Stimulated activated CD4-positive, alpha-beta T cell treated with anti-CD3 and anti-CD28 coated beads, TNF-alpha, amount 100 ng/mL, for 4 hours (primary cell): Measurements from ENCODE around the gene AGAP3.

ENCODE experiments used
- DNase-seq, 3 experiments: peaks; one replicate each; pipeline ENCODE4 v3.0.0-alpha.2; 2020; ENCODE audit warnings: low read depth in 3 of 3

The AGAP3 gene

GRCh38 chr7:151185762-151186639, 99.7 kb downstream of the AGAP3 start:
- DNase-seq: no peak

- no peak for DNase-seq
Measured at GRCh38 chr7:151186640-151187408, 100.5 kb downstream of the AGAP3 start, which contains the start of gene ASB10. Gene ASB10, minus strand, starts transcription at chr7:151187250. Its CDS starts 120 bp downstream, at chr7:151187130.

- DNase-seq: no peak
Measured at GRCh38 chr7:151187409-151188251, 101.4 kb downstream of the AGAP3 start.

DNA sequence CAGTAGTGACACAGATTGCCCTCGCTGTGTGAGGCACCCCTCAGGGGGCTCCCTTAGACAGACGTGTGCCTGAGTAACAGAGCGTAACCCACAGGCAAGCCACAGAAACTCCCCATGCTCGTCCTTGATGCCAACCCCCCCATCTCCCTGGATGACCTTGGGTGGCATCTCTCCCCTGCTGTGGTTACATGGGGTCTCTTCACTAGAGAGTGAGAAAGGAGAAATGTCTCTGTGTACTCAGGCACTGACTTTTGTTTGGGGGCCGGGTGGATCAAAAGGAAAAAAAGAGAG, 101.9 kb downstream of the AGAP3 start:
- DNase-seq: no peak

DNA sequence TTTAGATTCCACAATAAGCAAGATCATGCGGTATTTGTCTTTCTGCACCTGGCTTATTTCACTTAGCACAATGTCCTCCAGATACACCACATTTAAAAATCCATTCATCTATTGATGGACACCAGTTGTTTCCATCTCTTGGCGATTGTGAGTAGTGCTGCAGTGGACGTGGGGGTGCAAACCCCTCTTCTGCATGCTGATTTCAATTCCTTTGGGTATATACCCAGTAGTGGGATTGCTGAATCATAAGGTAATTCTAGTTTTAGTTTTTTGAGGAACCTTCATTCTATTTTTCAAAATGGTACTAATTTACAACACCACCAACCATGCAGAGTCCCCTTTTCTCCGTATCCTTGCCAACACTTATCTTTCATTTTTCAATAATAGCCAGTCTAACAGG, 102.8 kb downstream of the AGAP3 start:
- DNase-seq: no peak

DNA sequence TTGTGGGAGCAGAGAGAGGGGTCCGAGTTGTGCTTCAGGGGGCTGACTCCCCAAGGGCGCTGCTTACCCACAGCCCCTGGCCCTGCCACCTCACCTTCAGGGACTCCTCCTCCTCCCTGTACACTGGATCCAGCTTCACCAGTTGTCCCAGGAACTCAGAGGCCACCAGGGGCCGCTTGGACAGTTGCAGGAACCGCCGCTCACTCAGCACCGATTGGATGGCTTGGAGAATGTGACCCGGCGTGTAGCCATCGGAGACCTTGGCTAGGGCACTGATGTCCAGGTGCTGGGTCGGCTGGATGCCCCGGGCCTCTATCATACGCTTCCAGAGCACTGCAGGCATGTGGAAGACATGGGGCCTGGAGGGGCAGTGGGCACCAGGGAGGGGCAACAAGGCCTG, 105.3 kb downstream of the AGAP3 start:
- DNase-seq: no peak

GRCh38 chr7:151192002-151192539, 105.8 kb downstream of the AGAP3 start:
- no peak for DNase-seq

DNA sequence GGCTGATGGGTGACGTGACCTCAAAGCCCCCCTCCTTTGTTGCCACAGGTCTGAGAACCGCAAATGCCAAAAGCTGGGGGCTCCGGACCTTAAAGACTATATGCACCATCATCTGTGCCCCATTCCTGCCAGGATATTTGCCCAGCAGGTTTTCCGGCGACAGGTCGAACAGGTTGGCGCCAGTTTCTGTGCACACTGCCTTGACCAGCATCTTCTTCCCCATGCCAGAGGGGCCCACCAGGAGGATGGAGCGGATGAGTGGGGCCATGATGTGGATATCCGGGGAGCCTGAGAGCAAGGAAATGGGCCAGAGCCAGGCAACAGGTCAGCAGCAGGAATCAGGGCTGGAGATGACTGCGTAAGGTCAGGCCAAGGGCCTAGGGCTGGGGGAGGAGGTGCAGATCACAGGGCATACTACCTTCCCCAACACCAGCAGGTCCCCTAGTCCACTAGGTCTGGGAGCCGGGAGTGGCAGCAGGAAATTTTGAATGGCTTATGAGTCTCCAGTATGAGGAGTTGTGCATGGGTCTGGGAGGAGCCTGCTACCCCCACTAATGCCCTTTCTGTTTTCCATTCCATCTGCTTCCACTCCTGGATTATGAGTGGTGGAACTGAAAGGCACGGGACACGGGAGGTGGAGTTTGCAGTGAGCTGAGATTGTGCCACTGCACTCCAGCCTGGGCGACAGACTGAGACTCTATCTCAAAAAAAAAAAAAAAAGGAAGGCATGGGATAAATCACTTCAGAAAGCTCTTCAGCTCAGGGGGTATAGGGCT, 107.1 kb downstream of the AGAP3 start:
- DNase-seq: no peak
